ENCODE results near the gene HESX1.
A peak's percentile ranks its signal among the peaks of the same experiment; 100 is the strongest.

HESX1 gene

DNA sequence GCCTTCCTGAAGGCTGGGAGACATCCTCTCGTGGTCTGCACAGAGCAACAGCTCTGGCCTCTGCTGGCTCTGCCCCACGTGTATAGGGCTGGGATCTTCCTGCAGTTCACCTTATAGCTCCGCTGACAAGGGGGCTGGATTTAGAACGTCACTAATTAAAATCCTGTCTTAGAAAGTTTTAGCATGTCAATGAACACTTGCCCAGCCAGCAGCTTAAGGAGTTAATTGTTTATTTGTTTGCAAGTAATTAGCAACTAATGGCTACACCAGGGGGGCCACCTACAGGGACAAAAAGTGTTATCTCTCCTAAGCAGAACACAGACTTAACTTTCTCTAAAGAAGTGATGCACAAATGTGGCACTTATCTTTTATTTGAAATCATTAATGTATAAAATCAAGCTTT lies at the start of gene HESX1:
Gene HESX1 (minus strand): TSS at position 84 of the 403 bp plus-strand sequence. CDS start 60 bp downstream, at position 24.
- no peak for DNase-seq (ENCODE audit: low read depth in 2 of 2)

DNA sequence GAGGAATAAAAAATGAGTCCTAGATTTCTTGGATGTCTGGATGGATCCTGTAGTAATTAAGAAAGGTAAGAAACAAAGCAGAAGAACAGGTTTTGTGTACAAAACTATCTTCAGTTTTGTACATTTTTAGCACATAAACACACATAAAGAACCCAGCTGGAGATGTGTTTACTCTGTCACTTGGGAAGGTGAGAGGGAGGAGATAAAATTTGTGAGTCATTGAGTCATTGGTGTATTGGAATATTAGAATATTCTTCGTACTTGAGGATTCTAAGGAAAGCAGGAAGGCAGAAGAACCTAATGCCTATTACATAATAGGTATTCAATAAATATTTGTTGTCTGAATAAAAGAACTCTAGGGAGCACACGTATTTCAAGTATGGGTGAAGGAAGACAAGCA lies 45.2 kb upstream of the HESX1 start:
- DNase-seq (ENCODE audit: low read depth in 2 of 2): no peak

DNA sequence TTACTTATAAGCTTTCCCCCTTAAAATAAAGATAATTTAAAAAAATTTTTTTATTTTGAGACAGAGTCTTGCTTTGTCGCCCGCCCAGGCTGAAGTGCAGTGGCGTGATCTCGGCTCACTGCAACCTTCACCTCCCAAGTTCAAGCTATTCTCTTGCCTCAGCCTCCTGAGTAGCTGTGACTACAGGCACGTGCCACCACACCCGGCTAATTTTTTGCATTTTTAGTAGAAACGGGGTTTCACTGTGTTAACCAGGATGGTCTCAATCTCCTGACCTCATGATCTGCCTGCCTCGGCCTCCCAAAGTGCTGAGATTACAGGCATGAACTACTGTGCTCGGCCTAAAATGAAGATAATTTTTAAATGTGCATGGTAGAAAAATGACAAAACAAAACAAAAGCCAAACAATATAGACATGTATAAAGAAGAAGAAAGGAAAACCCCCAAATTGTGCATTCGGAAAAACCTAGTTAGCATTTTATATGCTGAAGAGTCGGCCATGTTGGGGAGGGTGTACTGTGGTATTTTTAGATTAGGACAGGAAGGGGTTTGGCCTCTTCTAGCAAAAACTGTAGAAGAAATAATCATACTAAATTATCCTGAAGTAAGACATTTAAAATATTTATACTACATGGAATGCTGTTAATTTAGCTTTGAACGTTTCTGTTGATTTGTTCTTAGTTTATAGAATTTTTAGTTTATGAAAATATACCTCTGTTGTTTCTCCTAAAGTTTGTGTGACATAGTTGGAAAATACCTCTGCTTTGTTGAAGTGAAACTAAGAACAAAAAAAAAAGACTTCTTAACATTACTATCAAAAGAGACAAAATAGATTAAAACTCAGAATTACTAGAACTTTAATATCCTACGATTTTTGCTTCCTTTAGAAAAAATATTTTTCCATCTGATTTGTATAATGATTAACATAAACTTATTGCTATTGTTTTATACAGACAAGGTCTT lies 35.1 kb upstream of the HESX1 start:
- no peak for DNase-seq (ENCODE audit: low read depth in 2 of 2)

DNA sequence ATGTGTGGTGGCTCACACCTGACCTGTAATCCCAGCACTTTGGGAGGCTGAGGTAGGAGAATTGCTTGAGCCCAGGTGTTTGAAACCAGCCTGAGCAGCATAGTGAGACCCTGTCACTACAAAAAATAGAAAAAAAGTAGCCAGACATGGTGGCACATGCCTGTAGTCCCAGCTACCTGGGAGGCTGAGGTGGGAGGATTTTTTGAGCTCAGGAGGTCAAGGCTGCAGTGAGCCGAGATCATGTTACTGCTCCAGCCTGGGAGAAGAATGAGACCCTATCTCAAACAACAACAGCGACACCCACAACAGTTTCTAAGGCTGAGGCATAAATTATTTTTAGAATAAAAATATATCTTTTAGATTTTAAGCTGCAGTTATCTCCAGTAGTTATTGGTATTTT lies 34.0 kb upstream of the HESX1 start:
- no peak for DNase-seq (ENCODE audit: low read depth in 2 of 2)

DNA sequence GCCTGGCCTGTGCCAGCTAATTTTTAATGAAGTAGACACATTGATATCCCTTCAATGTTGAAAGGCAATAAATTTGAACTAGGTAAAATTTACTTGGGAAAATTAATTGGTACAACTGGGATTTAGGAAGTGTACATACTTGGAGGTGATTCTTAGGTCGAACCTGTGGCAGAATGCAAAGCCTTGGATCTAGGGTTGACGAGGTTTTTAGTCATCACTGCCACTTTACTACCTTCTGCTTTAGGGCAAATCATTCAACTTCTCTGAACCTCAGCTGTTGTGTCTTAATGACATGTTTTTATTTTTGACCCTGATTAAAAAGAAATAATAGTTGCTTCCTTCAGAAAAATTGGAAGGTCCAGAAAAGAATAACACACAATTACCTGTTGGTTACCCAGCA lies 30.2 kb upstream of the HESX1 start:
- no peak for DNase-seq (ENCODE audit: low read depth in 2 of 2)

DNA sequence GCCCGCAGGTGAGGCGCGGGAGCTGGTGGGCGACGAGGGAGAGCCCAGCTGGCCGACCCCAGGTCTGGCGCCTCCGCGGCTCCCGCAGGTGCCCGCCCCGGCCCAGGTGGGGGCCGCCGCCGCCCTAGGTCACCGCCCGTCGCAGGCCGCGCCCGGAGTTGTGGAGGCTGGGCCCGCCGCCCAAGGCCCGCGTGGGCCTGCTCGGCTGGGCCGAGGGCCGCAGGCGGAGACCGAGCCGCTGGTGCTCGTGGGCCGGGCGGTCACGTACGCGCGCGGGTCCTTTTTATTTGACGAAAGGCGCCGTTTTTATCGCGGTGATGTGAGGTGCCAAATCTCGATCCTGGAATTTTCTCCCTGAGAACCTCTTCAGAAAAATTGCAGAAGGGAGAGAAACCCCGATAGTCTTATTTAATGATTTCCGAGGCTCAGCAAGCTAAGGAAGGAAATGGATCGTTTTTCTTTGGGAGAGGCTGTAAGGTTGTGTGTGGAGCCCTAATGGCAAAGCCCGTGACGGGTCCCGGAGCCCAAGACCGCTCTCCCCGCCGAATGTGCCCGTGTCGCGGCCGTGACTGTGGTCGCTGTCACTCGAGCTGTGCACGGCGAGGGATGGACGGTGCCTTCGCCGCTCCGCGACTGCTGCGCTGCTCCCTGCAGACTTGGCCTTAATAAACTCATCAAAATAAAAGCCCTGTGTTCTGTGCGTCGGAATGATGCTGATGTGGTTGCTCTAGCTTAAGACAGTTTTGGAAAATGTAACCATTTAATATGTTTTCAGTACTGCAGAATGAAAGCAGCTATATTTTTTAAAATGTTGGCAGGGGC lies 28.4 kb upstream of the HESX1 start:
- DNase-seq (ENCODE audit: low read depth in 2 of 2): peak in 1 of 2 donors; percentile 4

DNA sequence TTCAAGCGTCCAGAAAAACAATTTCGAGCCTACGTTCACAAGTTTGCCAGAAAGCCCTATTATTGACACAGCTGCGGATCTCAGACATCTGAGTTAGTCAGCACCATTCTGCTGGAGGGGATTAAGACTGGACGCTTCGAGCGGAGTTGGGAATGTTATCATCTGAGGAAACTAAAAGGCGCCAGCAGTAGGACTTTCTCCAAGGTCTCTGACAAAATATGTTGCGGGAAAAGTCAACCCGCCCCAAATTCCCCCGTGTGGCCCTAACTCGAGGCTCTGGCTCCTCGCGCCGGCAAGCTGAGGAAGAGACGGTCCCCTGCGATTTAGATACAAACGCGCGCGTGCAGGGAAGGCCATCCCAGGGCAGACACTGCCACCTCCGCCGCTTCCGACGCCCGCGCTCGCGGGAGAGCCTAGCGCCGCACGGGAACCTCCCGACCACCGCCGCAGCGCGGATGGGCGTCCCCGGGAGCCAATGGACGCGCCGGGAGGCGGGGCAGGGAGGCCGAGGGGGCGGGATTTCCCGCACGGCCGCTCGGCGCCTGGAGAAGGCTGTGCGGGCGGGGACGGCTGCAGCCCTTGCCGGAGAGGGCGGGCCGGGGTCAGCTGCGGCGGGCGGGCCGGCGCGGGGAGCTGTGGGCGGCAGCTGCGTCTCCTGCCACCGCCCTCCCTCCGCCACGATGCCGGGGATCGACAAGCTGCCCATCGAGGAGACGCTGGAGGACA lies 27.6 kb upstream of the HESX1 start, which contains the start of gene APPL1:
Gene APPL1 (plus strand): TSS at position 526 of the 726 bp plus-strand sequence. CDS start 155 bp downstream, at position 681.
- peak; percentile 70 to 80 for DNase-seq (ENCODE audit: low read depth in 2 of 2)

DNA sequence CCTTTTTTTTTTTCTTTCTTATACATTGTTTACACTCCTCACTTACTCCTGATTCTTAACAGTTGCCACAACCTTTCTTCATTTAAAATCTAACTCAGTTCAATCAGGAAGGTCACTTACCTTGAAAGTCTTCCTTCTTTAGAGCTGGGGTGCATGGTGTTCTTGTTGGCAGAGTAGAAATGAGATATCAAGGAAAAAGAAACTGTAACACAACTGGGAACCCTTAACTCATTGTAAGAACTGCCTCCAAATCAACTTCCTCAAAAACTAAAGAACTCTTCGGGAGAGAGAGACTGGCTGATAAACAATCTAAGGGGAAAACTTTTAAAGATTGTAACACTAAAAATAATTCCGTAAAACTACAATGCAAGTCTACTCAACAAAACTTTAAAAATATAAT lies 26.4 kb upstream of the HESX1 start:
- no peak for DNase-seq (ENCODE audit: low read depth in 2 of 2)

DNA sequence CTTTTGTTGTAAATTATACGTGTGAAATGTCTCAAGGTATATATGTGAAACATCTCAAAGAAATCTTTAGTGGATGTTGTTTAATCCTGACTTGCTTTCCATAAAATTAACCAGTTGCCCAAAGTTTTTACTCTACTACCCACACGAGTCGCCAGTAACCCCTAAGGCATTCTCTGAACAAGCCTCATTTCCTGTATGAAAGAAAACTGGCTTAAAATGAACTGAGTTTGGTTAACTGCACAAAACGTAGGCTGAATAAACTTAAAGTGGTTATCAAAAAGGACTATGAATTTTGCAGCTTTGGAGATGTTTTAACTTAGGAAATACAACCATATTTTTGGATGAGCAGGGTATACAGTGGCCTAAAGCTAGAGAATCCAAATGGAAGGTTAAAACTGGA lies 25.1 kb upstream of the HESX1 start:
- no peak for DNase-seq (ENCODE audit: low read depth in 2 of 2)

DNA sequence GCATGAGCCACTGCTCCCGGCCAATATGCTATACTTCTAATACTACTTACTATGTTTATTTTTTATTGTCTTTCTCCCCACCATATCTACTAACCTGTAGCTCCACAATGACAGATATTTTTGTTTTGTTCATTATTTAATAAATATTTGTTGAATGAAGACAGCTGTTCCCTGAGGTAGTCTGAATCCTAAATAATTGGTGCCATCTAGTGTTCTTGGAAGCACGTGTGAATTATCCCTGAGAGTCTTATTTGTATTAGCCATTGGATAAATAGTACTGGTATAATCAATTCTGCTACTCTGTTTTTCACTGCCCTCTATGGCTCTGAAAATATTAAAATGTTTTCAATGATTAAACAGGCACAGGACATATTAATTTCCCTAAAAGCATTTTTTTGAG lies 22.1 kb upstream of the HESX1 start:
- DNase-seq (ENCODE audit: low read depth in 2 of 2): no peak

DNA sequence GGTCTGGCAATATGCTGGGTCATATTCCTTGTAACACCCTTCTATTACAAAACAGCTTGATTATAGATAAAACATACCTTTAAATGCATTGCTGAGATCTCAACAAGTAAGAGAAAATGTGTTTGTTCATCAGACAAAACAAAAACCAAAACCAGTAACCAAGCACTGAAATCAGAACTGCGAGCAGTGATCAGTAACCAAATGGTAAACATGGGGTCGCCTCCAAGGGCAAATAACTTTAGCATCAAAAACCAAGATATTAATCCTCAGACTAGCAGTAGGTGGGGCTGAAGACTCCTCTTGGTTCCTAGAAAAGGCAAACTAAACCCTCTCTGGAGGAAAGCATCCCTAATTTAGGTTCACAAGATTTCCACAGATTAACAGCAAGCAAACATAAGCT lies 6.6 kb upstream of the HESX1 start:
- no peak for DNase-seq (ENCODE audit: low read depth in 2 of 2)

DNA sequence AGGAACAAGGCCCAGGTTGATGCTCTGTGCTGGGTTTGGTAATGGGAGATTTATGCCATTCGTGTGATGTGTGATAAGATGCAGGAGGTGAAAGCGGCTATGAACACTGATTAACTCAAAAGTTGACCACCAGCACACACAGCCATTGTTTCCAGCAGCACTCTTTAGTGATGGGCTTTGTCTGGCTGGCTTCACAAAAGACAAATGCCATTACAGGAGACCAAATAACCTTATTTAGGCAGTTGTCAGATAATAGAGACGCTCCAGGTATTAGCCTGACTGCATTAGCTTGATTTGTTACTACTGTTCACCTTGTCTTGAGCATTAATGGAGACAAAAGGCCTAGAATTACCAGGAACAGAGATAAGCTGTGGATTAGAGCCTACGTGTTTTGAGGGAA lies 5.1 kb downstream of the HESX1 start:
- no peak for DNase-seq (ENCODE audit: low read depth in 2 of 2)

DNA sequence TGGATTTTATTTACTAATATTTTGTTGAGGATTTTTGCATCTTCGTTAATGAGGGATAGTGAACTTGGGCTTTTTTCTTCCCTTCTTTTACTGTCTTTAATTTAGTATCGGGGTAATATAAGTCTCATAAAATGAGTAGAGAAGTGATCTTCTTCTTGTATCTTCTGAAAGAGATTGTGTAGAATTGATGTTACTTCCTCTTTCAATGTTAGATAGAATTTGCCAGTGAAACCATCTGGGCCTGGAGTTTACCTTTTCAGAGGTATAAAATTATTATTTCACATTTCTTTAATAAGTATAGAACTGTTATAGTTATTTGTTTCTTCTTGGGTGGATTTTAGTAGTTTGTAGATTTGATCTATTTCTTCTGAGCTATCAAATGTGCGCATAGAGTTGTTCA lies 7.8 kb downstream of the HESX1 start:
- DNase-seq (ENCODE audit: low read depth in 2 of 2): no peak

DNA sequence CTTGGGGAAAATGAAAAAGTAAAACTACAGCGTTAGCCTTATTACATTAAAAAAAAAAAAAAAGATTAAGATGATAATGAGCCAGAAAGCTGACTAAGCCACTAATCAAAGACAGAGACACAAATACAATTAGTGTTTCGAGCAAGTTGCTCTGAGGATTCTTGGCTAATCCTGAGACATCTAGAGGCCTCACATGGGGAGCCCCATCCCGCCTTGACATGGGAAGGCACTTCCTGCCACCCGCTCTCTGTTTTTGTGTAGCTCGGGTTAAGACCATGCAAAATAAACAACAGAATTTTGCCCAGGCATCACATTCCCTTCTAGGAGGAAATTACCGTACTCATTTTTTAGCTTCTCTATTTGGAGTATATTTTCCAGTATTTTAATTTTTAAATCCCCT lies 15.3 kb downstream of the HESX1 start:
- DNase-seq (ENCODE audit: low read depth in 2 of 2): no peak

DNA sequence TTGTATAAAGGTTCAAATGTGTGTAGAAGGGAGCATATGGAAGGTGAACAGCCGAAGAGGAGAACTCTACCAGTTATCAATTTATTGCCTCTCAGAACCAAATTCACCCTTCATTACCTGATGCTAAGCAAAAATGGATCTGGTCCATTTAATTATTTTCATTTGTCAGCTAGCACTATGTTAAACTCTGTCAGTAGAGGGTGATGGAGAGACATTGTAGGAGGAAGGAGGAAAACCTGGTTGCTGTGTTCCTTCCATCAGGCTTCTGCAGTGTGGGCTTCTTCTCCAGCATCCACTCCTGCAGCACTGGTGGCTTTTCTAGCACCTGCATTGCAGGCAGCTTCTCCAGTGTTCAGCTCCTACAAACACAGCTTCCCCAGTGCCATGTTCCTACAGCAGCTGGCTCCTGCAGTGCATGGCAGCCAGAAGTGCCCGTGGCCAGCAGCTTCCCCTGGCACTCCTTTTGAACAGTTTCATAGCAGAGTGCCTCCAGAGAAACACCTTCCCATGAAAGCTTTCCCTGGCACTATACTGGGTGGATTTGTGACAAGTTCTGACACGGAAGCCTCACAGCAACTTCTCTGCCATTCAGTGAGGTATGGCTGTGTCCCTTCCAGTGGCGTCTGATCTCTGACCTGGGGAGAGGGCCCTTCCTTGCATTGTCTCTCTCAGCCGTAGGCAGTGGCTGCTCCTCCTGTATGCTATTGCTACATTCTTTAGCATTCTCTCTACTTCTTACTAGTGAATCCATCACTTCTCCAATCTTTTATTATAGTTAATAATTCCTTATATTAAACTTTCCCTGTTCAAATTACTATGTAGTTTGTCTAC lies 20.0 kb downstream of the HESX1 start:
- no peak for DNase-seq (ENCODE audit: low read depth in 2 of 2)

DNA sequence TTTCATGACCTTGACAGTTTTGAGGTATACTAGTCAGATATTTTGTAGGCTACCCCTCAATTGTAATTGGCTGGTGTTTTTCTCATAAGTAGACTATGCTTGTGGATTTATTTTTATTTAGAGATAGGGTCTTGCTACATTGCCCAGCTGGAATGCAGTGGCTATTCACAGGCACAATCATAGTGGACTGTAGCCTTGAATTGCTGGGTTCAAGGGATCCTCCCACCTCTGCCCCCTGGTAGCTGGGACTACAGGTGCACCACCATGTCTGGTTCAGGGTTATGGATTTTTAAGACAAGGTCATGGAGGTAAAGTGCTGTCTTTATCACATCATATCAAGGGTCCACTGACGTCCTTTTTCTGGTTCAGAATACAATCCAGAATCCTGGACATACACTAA lies 23.7 kb downstream of the HESX1 start:
- DNase-seq (ENCODE audit: low read depth in 2 of 2): no peak

DNA sequence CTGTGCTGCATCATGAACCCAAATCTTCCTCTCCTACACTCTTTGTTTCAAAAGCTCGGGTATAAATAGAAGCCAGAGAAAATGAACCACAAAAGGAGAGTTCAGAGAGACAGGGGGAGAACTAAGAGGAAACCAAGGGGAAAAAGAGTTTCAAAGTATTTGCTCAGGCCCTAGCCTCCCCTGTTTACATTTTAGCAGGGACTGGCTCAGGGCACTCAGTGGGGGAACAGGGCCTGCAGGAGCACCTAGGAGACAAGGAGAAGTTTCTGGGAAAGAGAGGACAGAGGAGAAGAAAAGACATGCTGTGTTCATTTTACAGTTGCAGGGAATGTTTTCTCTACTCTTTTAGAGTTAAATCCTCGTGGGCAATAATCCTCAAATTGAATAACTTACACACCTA lies 26.1 kb downstream of the HESX1 start:
- no peak for DNase-seq (ENCODE audit: low read depth in 2 of 2)

DNA sequence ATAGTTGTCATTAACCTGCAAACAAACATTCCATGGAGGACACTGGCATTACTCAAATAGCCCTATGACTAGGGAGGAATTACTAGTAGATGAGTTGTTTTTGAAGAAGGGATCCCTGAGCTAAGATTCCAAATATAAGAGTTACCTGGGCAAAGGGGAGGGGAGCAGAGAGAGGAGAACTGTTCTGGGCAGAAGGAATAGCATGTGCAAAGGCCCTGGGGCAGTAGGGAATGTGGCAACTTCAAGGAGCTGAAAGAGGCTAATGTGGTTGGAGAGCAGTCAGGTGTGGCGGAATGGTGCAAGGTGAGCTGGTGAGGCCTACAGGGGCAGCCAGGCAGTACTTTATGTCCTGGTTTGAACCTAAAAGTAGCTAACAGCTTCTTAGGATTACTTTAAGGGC lies 28.8 kb downstream of the HESX1 start:
- no peak for DNase-seq (ENCODE audit: low read depth in 2 of 2)

DNA sequence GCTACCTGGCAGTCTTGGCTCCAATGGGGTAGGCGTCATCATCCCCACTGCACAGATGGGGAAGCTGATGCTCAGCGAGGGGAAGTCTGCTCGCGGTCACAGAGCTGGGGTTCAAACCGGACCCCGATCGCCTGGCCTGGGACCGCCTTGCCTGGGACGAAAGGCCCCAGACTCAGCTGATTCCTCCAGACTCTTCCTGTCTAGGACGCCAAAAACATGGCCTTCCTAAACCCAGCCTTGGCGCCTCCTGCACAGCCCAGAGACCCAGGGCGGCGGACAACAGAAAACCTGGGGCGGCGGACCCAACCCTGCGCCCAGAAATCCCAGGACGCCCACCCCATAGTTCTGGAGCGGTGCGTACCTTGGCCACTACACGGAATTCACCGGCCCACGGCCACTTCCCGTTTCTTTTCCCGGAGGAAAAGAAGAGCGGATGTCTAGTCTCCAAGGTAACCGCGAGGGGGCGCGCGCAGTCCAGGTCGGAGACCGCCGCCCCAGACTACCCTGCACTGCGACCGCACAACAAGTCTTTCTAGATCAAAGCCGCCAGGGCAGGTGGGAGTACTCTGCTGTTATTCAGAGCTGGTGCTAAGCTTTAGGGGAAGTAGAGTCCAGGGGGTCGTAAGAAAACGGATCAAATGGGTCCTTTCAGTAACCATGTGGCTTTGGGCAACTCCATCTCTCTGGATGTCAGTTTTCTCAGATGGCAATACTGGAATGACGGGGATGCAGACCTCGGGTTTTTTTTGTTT lies 29.7 kb downstream of the HESX1 start:
- DNase-seq (ENCODE audit: low read depth in 2 of 2): peak; percentile 26 to 28

DNA sequence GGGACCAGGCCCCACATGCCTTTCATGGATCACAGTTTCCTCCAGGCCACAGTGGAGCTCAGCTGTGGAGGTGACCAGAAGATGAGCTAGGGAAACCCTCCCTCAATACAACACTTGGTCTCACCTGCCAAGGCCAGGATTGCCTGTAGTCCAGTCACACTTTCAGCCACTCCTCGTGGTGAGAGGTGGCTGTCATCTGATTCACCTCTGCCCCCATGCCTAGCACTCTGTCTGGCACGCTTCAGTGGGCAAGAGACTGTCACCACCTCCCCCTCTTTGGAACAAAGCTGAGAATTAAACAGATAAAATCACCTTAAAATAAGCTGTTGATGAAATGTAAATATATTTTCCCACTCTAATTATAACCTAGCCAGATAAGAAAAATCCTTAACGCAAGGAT lies 30.7 kb downstream of the HESX1 start:
- no peak for DNase-seq (ENCODE audit: low read depth in 2 of 2)

All from stimulated activated CD8-positive, alpha-beta memory T cell treated with anti-CD3 and anti-CD28 coated beads, Interleukin-2, amount 100 ng/mL, for 1 hour (primary cell).